ENCODE measurements around the gene PPARG.
A peak's percentile ranks its signal among the peaks of the same experiment; 100 is the strongest.

The PPARG gene

GRCh38 chr3:12345141-12345561, 56.3 kb downstream of the PPARG start:
- DNase-seq (ENCODE audit: low spot score), result no peak

- DNase-seq (ENCODE audit: low spot score), result no peak
Observed at GRCh38 chr3:12345584-12346494, 57.0 kb downstream of the PPARG start.

- no peak for DNase-seq (ENCODE audit: low spot score)
Observed at GRCh38 chr3:12347301-12347700, 58.4 kb downstream of the PPARG start.

GRCh38 chr3:12349895-12350811, 61.3 kb downstream of the PPARG start:
- no peak for DNase-seq (ENCODE audit: low spot score)

- DNase-seq (ENCODE audit: low spot score), result no peak
Observed at GRCh38 chr3:12351145-12351544, 62.3 kb downstream of the PPARG start.

- DNase-seq (ENCODE audit: low spot score), result no peak
Observed at GRCh38 chr3:12352253-12352652, 63.4 kb downstream of the PPARG start.

- DNase-seq (ENCODE audit: low spot score), result no peak
Observed at GRCh38 chr3:12352755-12353154, 63.9 kb downstream of the PPARG start.

GRCh38 chr3:12353796-12354525, 65.1 kb downstream of the PPARG start:
- no peak for DNase-seq (ENCODE audit: low spot score)

GRCh38 chr3:12356175-12356574, 67.3 kb downstream of the PPARG start:
- no peak for DNase-seq (ENCODE audit: low spot score)

GRCh38 chr3:12356996-12357395, 68.1 kb downstream of the PPARG start:
- DNase-seq (ENCODE audit: low spot score), result no peak

- DNase-seq (ENCODE audit: low spot score), result no peak
Observed at GRCh38 chr3:12357456-12357855, 68.6 kb downstream of the PPARG start.

- DNase-seq (ENCODE audit: low spot score), result peak; percentile 15
Observed at GRCh38 chr3:12363397-12364195, 74.7 kb downstream of the PPARG start.

- DNase-seq (ENCODE audit: low spot score), result no peak
Observed at GRCh38 chr3:12367346-12367745, 78.5 kb downstream of the PPARG start.

- no peak for DNase-seq (ENCODE audit: low spot score)
Observed at GRCh38 chr3:12369029-12369428, 80.2 kb downstream of the PPARG start.

- no peak for DNase-seq (ENCODE audit: low spot score)
Observed at GRCh38 chr3:12369598-12369997, 80.7 kb downstream of the PPARG start.

GRCh38 chr3:12370758-12371157, 81.9 kb downstream of the PPARG start:
- no peak for DNase-seq (ENCODE audit: low spot score)

- DNase-seq (ENCODE audit: low spot score), result peak; percentile 30
Observed at GRCh38 chr3:12371525-12372140, 82.8 kb downstream of the PPARG start.

GRCh38 chr3:12372741-12373280, 83.9 kb downstream of the PPARG start:
- DNase-seq (ENCODE audit: low spot score), result no peak

GRCh38 chr3:12375572-12375971, 86.7 kb downstream of the PPARG start:
- no peak for DNase-seq (ENCODE audit: low spot score)

- no peak for DNase-seq (ENCODE audit: low spot score)
Observed at GRCh38 chr3:12379640-12380429, 91.0 kb downstream of the PPARG start.

Measured in hepatic stellate cell (primary cell).